Subcutaneous abdominal adipose tissue (tissue), 5 donors: ENCODE data around the gene PDE11A.

Experiments used
- H3K27ac ChIP-seq: one replicate; pipeline ENCODE4 v1.7.0; 2013; ENCODE audit warnings: low read depth, mild to moderate bottlenecking, inconsistent platforms, low read length, moderate library complexity
- H3K27me3 ChIP-seq, 5 donors: one replicate each; pipeline ENCODE4 v1.7.0; 2013; ENCODE audit warnings: low read length in 5 of 5, inconsistent platforms in 1 of 5; ENCODE audit not compliant: control insufficient read depth in 5 of 5, insufficient read depth in 4 of 5
- H3K36me3 ChIP-seq, 5 donors: one replicate each; pipeline ENCODE4 v1.7.0; 2013; ENCODE audit warnings: low read length in 5 of 5; ENCODE audit not compliant: control insufficient read depth in 5 of 5, insufficient read depth in 5 of 5
- H3K4me1 ChIP-seq, 5 donors: one replicate each; pipeline ENCODE4 v1.7.0; 2013; ENCODE audit warnings: low read length in 5 of 5, mild to moderate bottlenecking in 3 of 5, moderate library complexity in 1 of 5; ENCODE audit not compliant: control insufficient read depth in 5 of 5, insufficient read depth in 5 of 5
- H3K4me3 ChIP-seq, 5 donors: one replicate each; pipeline ENCODE4 v1.7.0; 2013; ENCODE audit warnings: low read length in 5 of 5, low read depth in 1 of 5
- H3K9ac ChIP-seq, 5 donors: one replicate each; pipeline ENCODE4 v1.7.0; 2013; ENCODE audit warnings: low read length in 5 of 5, mild to moderate bottlenecking in 4 of 5, moderate library complexity in 3 of 5
- H3K9me3 ChIP-seq, 5 donors: one replicate each; pipeline ENCODE4 v1.7.0; 2013; ENCODE audit warnings: low read length in 5 of 5; ENCODE audit not compliant: control insufficient read depth in 5 of 5
- donor health status: healthy.
- donor health status: healthy.
- donor health status: healthy.
- donor health status: healthy.
- donor health status: healthy.

The PDE11A gene

GRCh38 chr2:177745531-177745930, 327.0 kb downstream of the PDE11A start:
- H3K27ac ChIP-seq = no peak overlapping the region
- peaks cover 0 to 18% (median 10%) of the 10 kb centered on the region in 5 donors for H3K4me1 ChIP-seq
- H3K4me3 ChIP-seq = no peak overlapping the region
- H3K27me3 ChIP-seq = no peaks in the 10 kb centered on the region
- H3K9me3 ChIP-seq = no peaks in the 10 kb centered on the region
- H3K36me3 ChIP-seq = no peaks in the 10 kb centered on the region
- no peak overlapping the region for H3K9ac ChIP-seq

- H3K4me3 ChIP-seq = no peak overlapping the region
- H3K9me3 ChIP-seq = no peaks in the 10 kb centered on the region
- peaks cover 0 to 18% (median 10%) of the 10 kb centered on the region in 5 donors for H3K4me1 ChIP-seq
- no peaks in the 10 kb centered on the region for H3K36me3 ChIP-seq
- H3K27me3 ChIP-seq = no peaks in the 10 kb centered on the region
- no peak overlapping the region for H3K27ac ChIP-seq
- no peak overlapping the region for H3K9ac ChIP-seq
These were observed 329.7 kb downstream of the PDE11A start for GRCh38 chr2:177742851-177743250.

- H3K9me3 ChIP-seq = no peaks in the 10 kb centered on the region
- no peak overlapping the region for H3K4me3 ChIP-seq
- no peaks in the 10 kb centered on the region for H3K27me3 ChIP-seq
- H3K4me1 ChIP-seq = peaks cover 0 to 13% (median 5%) of the 10 kb centered on the region in 5 donors
- H3K27ac ChIP-seq = no peak overlapping the region
- H3K9ac ChIP-seq = no peak overlapping the region
- H3K36me3 ChIP-seq = no peaks in the 10 kb centered on the region
These were observed 330.7 kb downstream of the PDE11A start for GRCh38 chr2:177741866-177742265.

GRCh38 chr2:177740700-177741099, 331.9 kb downstream of the PDE11A start:
- Histone ChIP-seq H3K27ac (no peak overlapping the region), H3K27me3 (no peaks in the 10 kb centered on the region), H3K4me3 (no peak overlapping the region), H3K9ac (no peak overlapping the region), H3K4me1 (peaks cover 0 to 5% (median 3%) of the 10 kb centered on the region in 5 donors), H3K9me3 (no peaks in the 10 kb centered on the region), H3K36me3 (no peaks in the 10 kb centered on the region)

GRCh38 chr2:177738461-177739235, 333.9 kb downstream of the PDE11A start:
- Histone ChIP-seq H3K27ac (no peak overlapping the region), H3K36me3 (no peaks in the 10 kb centered on the region), H3K4me1 (no peaks in the 10 kb centered on the region), H3K4me3 (no peak overlapping the region), H3K9me3 (no peaks in the 10 kb centered on the region), H3K9ac (no peak overlapping the region), H3K27me3 (no peaks in the 10 kb centered on the region)

- Histone ChIP-seq H3K27ac (no peak overlapping the region), H3K9ac (no peak overlapping the region), H3K4me3 (no peak overlapping the region), H3K4me1 (peaks cover 0 to 14% (median 5%) of the 10 kb centered on the region in 5 donors), H3K9me3 (no peaks in the 10 kb centered on the region), H3K36me3 (no peaks in the 10 kb centered on the region), H3K27me3 (no peaks in the 10 kb centered on the region)
These were observed 337.2 kb downstream of the PDE11A start for GRCh38 chr2:177735318-177735803.

GRCh38 chr2:177733322-177733855, 339.2 kb downstream of the PDE11A start:
- Histone ChIP-seq H3K9me3 (no peaks in the 10 kb centered on the region), H3K27ac (no peak overlapping the region), H3K4me3 (no peak overlapping the region), H3K4me1 (peaks cover 0 to 14% (median 5%) of the 10 kb centered on the region in 5 donors), H3K27me3 (no peaks in the 10 kb centered on the region), H3K9ac (no peak overlapping the region), H3K36me3 (no peaks in the 10 kb centered on the region)

GRCh38 chr2:177731384-177731783, 341.2 kb downstream of the PDE11A start:
- Histone ChIP-seq H3K4me3 (no peak overlapping the region), H3K9ac (no peak overlapping the region), H3K9me3 (no peaks in the 10 kb centered on the region), H3K27ac (no peak overlapping the region), H3K36me3 (no peaks in the 10 kb centered on the region), H3K4me1 (peaks cover 0 to 14% (median 5%) of the 10 kb centered on the region in 5 donors), H3K27me3 (no peaks in the 10 kb centered on the region)

GRCh38 chr2:177730792-177731191, 341.8 kb downstream of the PDE11A start:
- no peaks in the 10 kb centered on the region for H3K9me3 ChIP-seq

GRCh38 chr2:177730363-177730762, 342.2 kb downstream of the PDE11A start:
- Histone ChIP-seq H3K27ac (no peak overlapping the region), H3K4me1 (peaks cover 0 to 14% (median 5%) of the 10 kb centered on the region in 5 donors), H3K36me3 (no peaks in the 10 kb centered on the region), H3K9ac (no peak overlapping the region), H3K27me3 (no peaks in the 10 kb centered on the region), H3K4me3 (no peak overlapping the region), H3K9me3 (no peaks in the 10 kb centered on the region)

More at GRCh38 chr2:177730792-177731191, 341.8 kb downstream of the PDE11A start:
- Histone ChIP-seq H3K27ac (no peak overlapping the region), H3K4me1 (peaks cover 0 to 14% (median 5%) of the 10 kb centered on the region in 5 donors), H3K9ac (no peak overlapping the region), H3K36me3 (no peaks in the 10 kb centered on the region), H3K27me3 (no peaks in the 10 kb centered on the region), H3K4me3 (no peak overlapping the region)
